ENCODE results near the gene GPER1. TPM values are rescaled to one million over a fixed set of nuclear protein-coding genes. Genes with fewer than 3 reads are reported as not detected.
"Not testable (repeated sequence)": the region's sequence is repeated elsewhere in the genome, so short reads cannot be mapped to it uniquely, and the experiment has no call there.

The GPER1 gene
- total RNA-seq (2021; ENCODE audit: unreplicated experiment) (1.2 TPM), Bru-seq, nascent RNA (percentile 20 among the genes with signal in this experiment), BruChase-seq, experiment 1, labeled RNA remaining after a 6-hour chase (percentile 16 among the genes with signal in this experiment), BruChase-seq, experiment 2, labeled RNA remaining after a 2-hour chase (percentile 28 among the genes with signal in this experiment)
- polyA plus RNA-seq (2012), result 1.0 and 1.3 TPM in 2 replicates
- long read RNA-seq, partial matches to known transcripts, result 0 of 3 reads
- long read RNA-seq, other reads (novel, unspliced or antisense), result 1 of 3 reads

GRCh38 chr7:1087952-1088920 is at the start of gene GPER1:
Gene GPER1, plus strand, starts transcription at chr7:1088113. Its CDS starts 3,616 bp downstream, at chr7:1091729.
- DNase-seq (ENCODE audit: low read depth, low spot score), result peak; percentile 12
- TF ChIP-seq SIN3A (IDR thresholded peaks at IDR 0.05; ENCODE audit: low read depth) (no peak), ELF1 (IDR thresholded peaks at IDR 0.05; ENCODE audit: borderline replicate concordance, low read depth) (no peak), EZH2 (IDR thresholded peaks at IDR 0.05) (no peak), EZH2phosphoT487 (IDR thresholded peaks at IDR 0.05; ENCODE audit: borderline replicate concordance) (no peak), MAX (IDR thresholded peaks at IDR 0.05) (no peak), SRF (IDR thresholded peaks at IDR 0.05; ENCODE audit: low read depth) (no peak), TCF7L2 (IDR thresholded peaks at IDR 0.05; ENCODE audit: borderline replicate concordance, extremely low read depth, insufficient read depth, insufficient read length) (peak; percentile 38)
- TF ChIP-seq, protein P1, sequence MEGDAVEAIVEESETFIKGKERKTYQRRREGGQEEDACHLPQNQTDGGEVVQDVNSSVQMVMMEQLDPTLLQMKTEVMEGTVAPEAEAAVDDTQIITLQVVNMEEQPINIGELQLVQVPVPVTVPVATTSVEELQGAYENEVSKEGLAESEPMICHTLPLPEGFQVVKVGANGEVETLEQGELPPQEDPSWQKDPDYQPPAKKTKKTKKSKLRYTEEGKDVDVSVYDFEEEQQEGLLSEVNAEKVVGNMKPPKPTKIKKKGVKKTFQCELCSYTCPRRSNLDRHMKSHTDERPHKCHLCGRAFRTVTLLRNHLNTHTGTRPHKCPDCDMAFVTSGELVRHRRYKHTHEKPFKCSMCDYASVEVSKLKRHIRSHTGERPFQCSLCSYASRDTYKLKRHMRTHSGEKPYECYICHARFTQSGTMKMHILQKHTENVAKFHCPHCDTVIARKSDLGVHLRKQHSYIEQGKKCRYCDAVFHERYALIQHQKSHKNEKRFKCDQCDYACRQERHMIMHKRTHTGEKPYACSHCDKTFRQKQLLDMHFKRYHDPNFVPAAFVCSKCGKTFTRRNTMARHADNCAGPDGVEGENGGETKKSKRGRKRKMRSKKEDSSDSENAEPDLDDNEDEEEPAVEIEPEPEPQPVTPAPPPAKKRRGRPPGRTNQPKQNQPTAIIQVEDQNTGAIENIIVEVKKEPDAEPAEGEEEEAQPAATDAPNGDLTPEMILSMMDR (IDR thresholded peaks at IDR 0.05 in 2 of 3, conservative IDR thresholded peaks at IDR 0.05 in 1 of 3; ENCODE audit: borderline replicate concordance in 1 of 3, insufficient read depth in 1 of 3, low read depth in 2 of 3, low read length in 2 of 3), result no peak
- TF ChIP-seq, protein P2, sequence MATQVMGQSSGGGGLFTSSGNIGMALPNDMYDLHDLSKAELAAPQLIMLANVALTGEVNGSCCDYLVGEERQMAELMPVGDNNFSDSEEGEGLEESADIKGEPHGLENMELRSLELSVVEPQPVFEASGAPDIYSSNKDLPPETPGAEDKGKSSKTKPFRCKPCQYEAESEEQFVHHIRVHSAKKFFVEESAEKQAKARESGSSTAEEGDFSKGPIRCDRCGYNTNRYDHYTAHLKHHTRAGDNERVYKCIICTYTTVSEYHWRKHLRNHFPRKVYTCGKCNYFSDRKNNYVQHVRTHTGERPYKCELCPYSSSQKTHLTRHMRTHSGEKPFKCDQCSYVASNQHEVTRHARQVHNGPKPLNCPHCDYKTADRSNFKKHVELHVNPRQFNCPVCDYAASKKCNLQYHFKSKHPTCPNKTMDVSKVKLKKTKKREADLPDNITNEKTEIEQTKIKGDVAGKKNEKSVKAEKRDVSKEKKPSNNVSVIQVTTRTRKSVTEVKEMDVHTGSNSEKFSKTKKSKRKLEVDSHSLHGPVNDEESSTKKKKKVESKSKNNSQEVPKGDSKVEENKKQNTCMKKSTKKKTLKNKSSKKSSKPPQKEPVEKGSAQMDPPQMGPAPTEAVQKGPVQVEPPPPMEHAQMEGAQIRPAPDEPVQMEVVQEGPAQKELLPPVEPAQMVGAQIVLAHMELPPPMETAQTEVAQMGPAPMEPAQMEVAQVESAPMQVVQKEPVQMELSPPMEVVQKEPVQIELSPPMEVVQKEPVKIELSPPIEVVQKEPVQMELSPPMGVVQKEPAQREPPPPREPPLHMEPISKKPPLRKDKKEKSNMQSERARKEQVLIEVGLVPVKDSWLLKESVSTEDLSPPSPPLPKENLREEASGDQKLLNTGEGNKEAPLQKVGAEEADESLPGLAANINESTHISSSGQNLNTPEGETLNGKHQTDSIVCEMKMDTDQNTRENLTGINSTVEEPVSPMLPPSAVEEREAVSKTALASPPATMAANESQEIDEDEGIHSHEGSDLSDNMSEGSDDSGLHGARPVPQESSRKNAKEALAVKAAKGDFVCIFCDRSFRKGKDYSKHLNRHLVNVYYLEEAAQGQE (IDR thresholded peaks at IDR 0.05; ENCODE audit: low read depth), result no peak
- intact Hi-C loops (cut with micrococcal nuclease), result loop anchor here (2.0 to 5.0 kb wide), 2 partner anchors 49 to 89 kb away; a partner anchor contains a TSS

DNA sequence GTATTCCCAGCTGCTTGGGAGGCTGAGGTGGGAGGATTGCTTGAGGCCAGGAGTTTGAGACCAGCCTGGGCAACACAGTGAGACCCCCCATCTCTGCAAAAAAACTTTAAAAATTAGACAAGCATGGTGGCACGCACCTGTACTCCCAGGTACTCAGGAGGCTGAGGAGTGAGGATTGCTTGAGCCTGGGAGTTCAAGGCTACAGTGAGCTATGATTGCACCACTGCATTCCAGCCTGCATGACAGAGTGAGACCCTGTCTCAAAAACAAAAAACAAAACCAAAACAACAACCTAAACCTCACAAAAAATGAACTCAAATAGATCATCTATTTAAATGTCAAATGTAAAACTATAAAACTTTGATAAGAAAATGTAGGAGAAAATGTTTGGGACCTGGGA is 47.7 kb upstream of the GPER1 start:
- DNase-seq (ENCODE audit: low read depth, low spot score); H3K4me3 ChIP-seq (replicated peaks in 1 of 2; ENCODE audit: low read depth in 1 of 2, low read length in 2 of 2); H3K4me2 ChIP-seq (ENCODE audit: low read length); H4K20me1 ChIP-seq (ENCODE audit: insufficient read depth); RAD21 ChIA-PET (ENCODE audit: low non-redundant PET in 1 of 2, low total read pairs in 2 of 2, uncharacterized antibody in 2 of 2, unreplicated experiment in 2 of 2); H3K27ac ChIP-seq (ENCODE audit: low read depth, low read length); POLR2A ChIA-PET; H3K9ac ChIP-seq (ENCODE audit: low read length); BruUV-seq (replicated peaks); intact Hi-C loops (cut with micrococcal nuclease); ATAC-seq; CTCF ChIA-PET; H3K9me3 ChIP-seq (ENCODE audit: control insufficient read depth in 1 of 2, insufficient read depth in 1 of 2, low read depth in 1 of 2, low read length in 2 of 2); H3K36me3 ChIP-seq (ENCODE audit: control insufficient read depth in 1 of 2, insufficient read depth in 2 of 2, low read length in 2 of 2); H2AFZ ChIP-seq (ENCODE audit: low read depth, low read length, poor library complexity, severe bottlenecking); H3K27me3 ChIP-seq (ENCODE audit: insufficient read depth, low read length); H3K9me2 ChIP-seq (ENCODE audit: insufficient read depth): not testable (repeated sequence)
- peaks cover 17% of the 10 kb centered on the region; the same call in 1 of the 2 replicates for H3K79me2 ChIP-seq (ENCODE audit: insufficient read depth, low read length)
- peaks cover 13 to 18% of the 10 kb centered on the region in 2 experiments for H3K4me1 ChIP-seq (ENCODE audit: control insufficient read depth in 1 of 2, insufficient read depth in 2 of 2, low read length in 2 of 2)

More at GRCh38 chr7:1087952-1088920, at the start of gene GPER1:
- Histone ChIP-seq H3K27ac (ENCODE audit: low read depth, low read length) (peak within 1 kb of the TSS; percentile 49; the same call in 1 of the 2 replicates), H2AFZ (ENCODE audit: low read depth, low read length, poor library complexity, severe bottlenecking) (no peak within 1 kb of the TSS), H3K4me1 (ENCODE audit: control insufficient read depth in 1 of 2, insufficient read depth in 2 of 2, low read length in 2 of 2) (peaks cover 26 to 33% of the 10 kb centered on the region in 2 experiments), H3K4me2 (ENCODE audit: low read length) (peak within 1 kb of the TSS; percentile 82), H3K9me2 (ENCODE audit: insufficient read depth) (no peaks in the 10 kb centered on the region), H3K79me2 (ENCODE audit: insufficient read depth, low read length) (peaks cover 16% of the 10 kb centered on the region), H3K9ac (ENCODE audit: low read length) (peak within 1 kb of the TSS; percentile 62), H3K4me3 (replicated peaks in 1 of 2; ENCODE audit: low read depth in 1 of 2, low read length in 2 of 2) (peak within 1 kb of the TSS; percentile 36 to 50), H3K9me3 (ENCODE audit: control insufficient read depth in 1 of 2, insufficient read depth in 1 of 2, low read depth in 1 of 2, low read length in 2 of 2) (no peaks in the 10 kb centered on the region), H3K36me3 (ENCODE audit: control insufficient read depth in 1 of 2, insufficient read depth in 2 of 2, low read length in 2 of 2) (no peaks in the 10 kb centered on the region), H3K27me3 (ENCODE audit: insufficient read depth, low read length) (no peaks in the 10 kb centered on the region), H4K20me1 (ENCODE audit: insufficient read depth) (no peaks in the 10 kb centered on the region; the same call in 1 of the 2 replicates)
- ChIA-PET CTCF (interaction anchor here (0.7 to 1.5 kb wide), 2 partner anchors 9 to 95 kb away, joined by 3 to 5 read pairs; no protein-coding TSS in a partner anchor), RAD21 (ENCODE audit: low non-redundant PET in 1 of 2, low total read pairs in 2 of 2, uncharacterized antibody in 2 of 2, unreplicated experiment in 2 of 2) (no interaction called here), POLR2A (no interaction called here)
- no TSS peak for BruUV-seq (replicated peaks)
- ATAC-seq, result peak; percentile 61
